ENCODE measurements around the gene TAF11L5. TPM values are rescaled to one million over a fixed set of nuclear protein-coding genes. Genes with fewer than 3 reads are reported as not detected.
"Not testable (repeated sequence)": the region's sequence is repeated elsewhere in the genome, so short reads cannot be mapped to it uniquely, and the experiment has no call there.

TAF11L5 gene
- total RNA-seq, 1 experiment from 2014 or later = not detected

GRCh38 chr5:17482790-17483189 is 42.2 kb upstream of the TAF11L5 start:
- ChIA-PET CTCF (no interaction called here), RAD21 (ENCODE audit: low non-redundant PET in 1 of 2, low total read pairs in 2 of 2, uncharacterized antibody in 2 of 2, unreplicated experiment in 2 of 2) (no interaction called here), POLR2A (no interaction called here)
- TF ChIP-seq POLR2A (IDR thresholded peaks at IDR 0.05; ENCODE audit: borderline replicate concordance, extremely low read depth, insufficient read depth, insufficient read length) = no peak
- no peak for TF ChIP-seq CBX3 (IDR thresholded peaks at IDR 0.05; ENCODE audit: low read depth)
- no peak for TF ChIP-seq EGR1 (IDR thresholded peaks at IDR 0.05; ENCODE audit: low read depth)
- TF ChIP-seq, protein P1, sequence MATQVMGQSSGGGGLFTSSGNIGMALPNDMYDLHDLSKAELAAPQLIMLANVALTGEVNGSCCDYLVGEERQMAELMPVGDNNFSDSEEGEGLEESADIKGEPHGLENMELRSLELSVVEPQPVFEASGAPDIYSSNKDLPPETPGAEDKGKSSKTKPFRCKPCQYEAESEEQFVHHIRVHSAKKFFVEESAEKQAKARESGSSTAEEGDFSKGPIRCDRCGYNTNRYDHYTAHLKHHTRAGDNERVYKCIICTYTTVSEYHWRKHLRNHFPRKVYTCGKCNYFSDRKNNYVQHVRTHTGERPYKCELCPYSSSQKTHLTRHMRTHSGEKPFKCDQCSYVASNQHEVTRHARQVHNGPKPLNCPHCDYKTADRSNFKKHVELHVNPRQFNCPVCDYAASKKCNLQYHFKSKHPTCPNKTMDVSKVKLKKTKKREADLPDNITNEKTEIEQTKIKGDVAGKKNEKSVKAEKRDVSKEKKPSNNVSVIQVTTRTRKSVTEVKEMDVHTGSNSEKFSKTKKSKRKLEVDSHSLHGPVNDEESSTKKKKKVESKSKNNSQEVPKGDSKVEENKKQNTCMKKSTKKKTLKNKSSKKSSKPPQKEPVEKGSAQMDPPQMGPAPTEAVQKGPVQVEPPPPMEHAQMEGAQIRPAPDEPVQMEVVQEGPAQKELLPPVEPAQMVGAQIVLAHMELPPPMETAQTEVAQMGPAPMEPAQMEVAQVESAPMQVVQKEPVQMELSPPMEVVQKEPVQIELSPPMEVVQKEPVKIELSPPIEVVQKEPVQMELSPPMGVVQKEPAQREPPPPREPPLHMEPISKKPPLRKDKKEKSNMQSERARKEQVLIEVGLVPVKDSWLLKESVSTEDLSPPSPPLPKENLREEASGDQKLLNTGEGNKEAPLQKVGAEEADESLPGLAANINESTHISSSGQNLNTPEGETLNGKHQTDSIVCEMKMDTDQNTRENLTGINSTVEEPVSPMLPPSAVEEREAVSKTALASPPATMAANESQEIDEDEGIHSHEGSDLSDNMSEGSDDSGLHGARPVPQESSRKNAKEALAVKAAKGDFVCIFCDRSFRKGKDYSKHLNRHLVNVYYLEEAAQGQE (IDR thresholded peaks at IDR 0.05; ENCODE audit: low read depth) = no peak
- TF ChIP-seq EZH2 (IDR thresholded peaks at IDR 0.05) = no peak
- TF ChIP-seq SP1 (IDR thresholded peaks at IDR 0.05; ENCODE audit: low read depth) = no peak
- TF ChIP-seq YY1 (IDR thresholded peaks at IDR 0.05; ENCODE audit: extremely low read depth, insufficient replicate concordance, low read depth, low read length) = no peak
- TF ChIP-seq, protein P2, sequence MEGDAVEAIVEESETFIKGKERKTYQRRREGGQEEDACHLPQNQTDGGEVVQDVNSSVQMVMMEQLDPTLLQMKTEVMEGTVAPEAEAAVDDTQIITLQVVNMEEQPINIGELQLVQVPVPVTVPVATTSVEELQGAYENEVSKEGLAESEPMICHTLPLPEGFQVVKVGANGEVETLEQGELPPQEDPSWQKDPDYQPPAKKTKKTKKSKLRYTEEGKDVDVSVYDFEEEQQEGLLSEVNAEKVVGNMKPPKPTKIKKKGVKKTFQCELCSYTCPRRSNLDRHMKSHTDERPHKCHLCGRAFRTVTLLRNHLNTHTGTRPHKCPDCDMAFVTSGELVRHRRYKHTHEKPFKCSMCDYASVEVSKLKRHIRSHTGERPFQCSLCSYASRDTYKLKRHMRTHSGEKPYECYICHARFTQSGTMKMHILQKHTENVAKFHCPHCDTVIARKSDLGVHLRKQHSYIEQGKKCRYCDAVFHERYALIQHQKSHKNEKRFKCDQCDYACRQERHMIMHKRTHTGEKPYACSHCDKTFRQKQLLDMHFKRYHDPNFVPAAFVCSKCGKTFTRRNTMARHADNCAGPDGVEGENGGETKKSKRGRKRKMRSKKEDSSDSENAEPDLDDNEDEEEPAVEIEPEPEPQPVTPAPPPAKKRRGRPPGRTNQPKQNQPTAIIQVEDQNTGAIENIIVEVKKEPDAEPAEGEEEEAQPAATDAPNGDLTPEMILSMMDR (IDR thresholded peaks at IDR 0.05 in 2 of 3, conservative IDR thresholded peaks at IDR 0.05 in 1 of 3; ENCODE audit: borderline replicate concordance in 1 of 3, insufficient read depth in 1 of 3, low read depth in 2 of 3, low read length in 2 of 3) = no peak
- no peak for TF ChIP-seq TCF7L2 (IDR thresholded peaks at IDR 0.05; ENCODE audit: borderline replicate concordance, extremely low read depth, insufficient read depth, insufficient read length)
- no peak for TF ChIP-seq RAD21 (IDR thresholded peaks at IDR 0.05; ENCODE audit: low read depth)
- TF ChIP-seq SIN3A (IDR thresholded peaks at IDR 0.05; ENCODE audit: low read depth) = no peak
- no peak for TF ChIP-seq FOSL1 (IDR thresholded peaks at IDR 0.05; ENCODE audit: low read depth)
- no peak for TF ChIP-seq SRF (IDR thresholded peaks at IDR 0.05; ENCODE audit: low read depth)
- TF ChIP-seq ZFX (IDR thresholded peaks at IDR 0.05) = no peak
- TF ChIP-seq EZH2phosphoT487 (IDR thresholded peaks at IDR 0.05; ENCODE audit: borderline replicate concordance) = no peak
- no peak for DNase-seq (ENCODE audit: low read depth, low spot score)
- Histone ChIP-seq H4K20me1 (ENCODE audit: insufficient read depth) (no peaks in the 10 kb centered on the region), H3K9me2 (ENCODE audit: insufficient read depth) (no peaks in the 10 kb centered on the region), H3K9ac (ENCODE audit: low read length) (no peak overlapping the region), H3K4me2 (ENCODE audit: low read length) (no peak overlapping the region), H3K27me3 (ENCODE audit: insufficient read depth, low read length) (no peaks in the 10 kb centered on the region), H3K36me3 (ENCODE audit: control insufficient read depth in 1 of 2, insufficient read depth in 2 of 2, low read length in 2 of 2) (no peaks in the 10 kb centered on the region), H3K79me2 (ENCODE audit: insufficient read depth, low read length) (no peaks in the 10 kb centered on the region), H3K4me3 (replicated peaks in 1 of 2; ENCODE audit: low read depth in 1 of 2, low read length in 2 of 2) (no peak overlapping the region), H2AFZ (ENCODE audit: low read depth, low read length, poor library complexity, severe bottlenecking) (no peak overlapping the region), H3K9me3 (ENCODE audit: control insufficient read depth in 1 of 2, insufficient read depth in 1 of 2, low read depth in 1 of 2, low read length in 2 of 2) (no peaks in the 10 kb centered on the region; a peak in 1 of 4 replicates), H3K27ac (ENCODE audit: low read depth, low read length) (no peak overlapping the region), H3K4me1 (ENCODE audit: control insufficient read depth in 1 of 2, insufficient read depth in 2 of 2, low read length in 2 of 2) (no peaks in the 10 kb centered on the region)
- BruUV-seq (replicated peaks) = no TSS peak
- intact Hi-C loops (cut with micrococcal nuclease) = no loop called here
- ATAC-seq = no peak

DNA sequence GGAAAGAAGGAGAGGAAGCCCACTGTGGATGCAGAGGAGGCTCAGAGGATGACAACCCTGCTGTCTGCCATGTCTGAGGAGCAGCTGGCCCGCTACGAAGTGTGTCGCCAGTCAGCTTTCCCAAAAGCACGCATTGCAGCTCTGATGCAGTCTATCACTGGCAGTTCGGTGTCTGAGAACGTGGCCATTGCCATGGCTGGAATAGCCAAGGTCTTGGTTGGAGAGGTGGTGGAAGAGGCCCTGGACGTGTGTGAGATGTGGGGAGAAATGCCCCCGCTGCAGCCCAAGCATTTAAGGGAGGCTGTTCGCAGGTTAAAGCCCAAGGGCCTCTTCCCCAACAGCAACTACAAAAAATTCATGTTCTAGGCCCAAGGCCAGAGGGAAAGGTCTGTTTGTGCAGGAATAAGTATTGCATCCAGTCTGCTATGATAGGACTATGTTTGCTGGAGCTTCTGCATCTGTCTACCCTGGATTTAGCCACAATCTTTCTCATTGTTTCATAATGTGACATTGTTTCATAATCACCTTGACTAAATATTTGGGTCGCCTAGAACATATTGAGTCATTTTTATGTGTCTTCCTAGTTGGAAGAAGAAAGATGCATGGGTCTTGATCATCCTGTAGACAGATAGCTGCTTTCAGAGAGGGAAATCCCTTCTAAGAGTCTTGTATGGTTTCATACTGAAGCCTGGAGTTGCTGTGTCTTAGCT is 38.4 kb upstream of the TAF11L5 start:
- CTCF ChIA-PET; H3K4me1 ChIP-seq (ENCODE audit: control insufficient read depth in 1 of 2, insufficient read depth in 2 of 2, low read length in 2 of 2); RAD21 ChIA-PET (ENCODE audit: low non-redundant PET in 1 of 2, low total read pairs in 2 of 2, uncharacterized antibody in 2 of 2, unreplicated experiment in 2 of 2); H3K9me2 ChIP-seq (ENCODE audit: insufficient read depth); H3K4me3 ChIP-seq (replicated peaks in 1 of 2; ENCODE audit: low read depth in 1 of 2, low read length in 2 of 2); H3K79me2 ChIP-seq (ENCODE audit: insufficient read depth, low read length); intact Hi-C loops (cut with micrococcal nuclease); H3K27ac ChIP-seq (ENCODE audit: low read depth, low read length); POLR2A ChIA-PET; H3K4me2 ChIP-seq (ENCODE audit: low read length); H3K27me3 ChIP-seq (ENCODE audit: insufficient read depth, low read length); H2AFZ ChIP-seq (ENCODE audit: low read depth, low read length, poor library complexity, severe bottlenecking); H3K9me3 ChIP-seq (ENCODE audit: control insufficient read depth in 1 of 2, insufficient read depth in 1 of 2, low read depth in 1 of 2, low read length in 2 of 2); H3K9ac ChIP-seq (ENCODE audit: low read length); H3K36me3 ChIP-seq (ENCODE audit: control insufficient read depth in 1 of 2, insufficient read depth in 2 of 2, low read length in 2 of 2); ATAC-seq; DNase-seq (ENCODE audit: low read depth, low spot score); H4K20me1 ChIP-seq (ENCODE audit: insufficient read depth); BruUV-seq (replicated peaks): not testable (repeated sequence)
